T47D (cell line): Measurements from ENCODE around the gene CCDC169.
"Not testable (repeated sequence)": the region's sequence is repeated elsewhere in the genome, so short reads cannot be mapped to it uniquely, and the experiment has no call there.

ENCODE experiments used
- DNase-seq, 2 experiments: peaks; one replicate each; pipeline versions ENCODE4 v3.0.0 to v3.0.0-alpha.2; 2011 to 2012; ENCODE audit warnings: low read depth in 1 of 2, low spot score in 1 of 2
- JUND ChIP-seq: IDR thresholded peaks from 2 replicates; pipeline ENCODE4 v1.6.1; 2012; ENCODE audit warnings: low read depth
- in situ Hi-C: cut with HindIII; loops from 2 replicates; pipeline ENCODE4 v1.10.0; 2016; ENCODE audit warnings: low sequenced_read_pairs, low pct_unique_long_range_greater_than_20kb

The CCDC169 gene

GRCh38 chr13:36331280-36331679, 33.7 kb upstream of the CCDC169 start:
- DNase-seq: no peak
- in situ Hi-C loops: no loop called here
- no peak for TF ChIP-seq JUND

- DNase-seq: no peak
- TF ChIP-seq JUND: no peak
- in situ Hi-C loops: no loop called here
Measured at GRCh38 chr13:36329361-36329760, 31.7 kb upstream of the CCDC169 start.

- no peak for DNase-seq
- in situ Hi-C loops: no loop called here
- no peak for TF ChIP-seq JUND
Measured at GRCh38 chr13:36328821-36329220, 31.2 kb upstream of the CCDC169 start.

- no peak for TF ChIP-seq JUND
- no peak for DNase-seq
- in situ Hi-C loops: no loop called here
Measured at GRCh38 chr13:36325912-36326311, 28.3 kb upstream of the CCDC169 start.

- in situ Hi-C loops, DNase-seq: not testable (repeated sequence)
Measured at GRCh38 chr13:36324881-36325280, 27.3 kb upstream of the CCDC169 start.

DNA sequence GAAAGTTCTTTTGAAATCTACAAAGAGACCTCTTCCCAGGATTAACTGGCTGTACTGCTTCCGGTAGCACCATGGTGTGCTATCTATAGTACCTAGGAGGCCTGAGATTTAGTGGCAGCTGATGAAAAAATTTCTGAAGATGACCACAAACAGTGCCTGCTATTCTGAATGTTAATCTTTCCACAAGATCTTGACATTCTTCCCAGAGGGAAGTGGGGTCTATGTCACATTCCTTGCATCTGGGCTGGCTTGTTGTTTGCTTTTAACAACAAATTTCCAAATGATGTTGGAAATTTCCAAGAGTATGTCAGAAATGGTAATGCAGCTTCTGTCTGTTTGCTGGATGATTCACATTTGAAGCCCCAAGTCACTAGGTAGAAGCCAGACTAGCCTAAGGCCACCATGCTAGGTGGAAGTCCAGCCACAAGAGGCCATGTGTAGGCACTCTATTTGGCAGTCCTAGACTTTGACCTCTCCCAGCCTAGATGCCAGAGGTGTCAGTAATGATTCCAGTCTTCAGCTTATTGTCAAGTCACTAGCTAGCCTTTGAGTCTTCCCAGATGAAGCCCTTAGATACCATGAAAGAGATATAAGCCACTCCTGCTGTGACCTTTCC, 26.4 kb upstream of the CCDC169 start:
- no peak for TF ChIP-seq JUND
- in situ Hi-C loops: no loop called here
- no peak for DNase-seq

- DNase-seq: no peak
- in situ Hi-C loops: no loop called here
- no peak for TF ChIP-seq JUND
Measured at GRCh38 chr13:36323408-36323807, 25.8 kb upstream of the CCDC169 start.

DNA sequence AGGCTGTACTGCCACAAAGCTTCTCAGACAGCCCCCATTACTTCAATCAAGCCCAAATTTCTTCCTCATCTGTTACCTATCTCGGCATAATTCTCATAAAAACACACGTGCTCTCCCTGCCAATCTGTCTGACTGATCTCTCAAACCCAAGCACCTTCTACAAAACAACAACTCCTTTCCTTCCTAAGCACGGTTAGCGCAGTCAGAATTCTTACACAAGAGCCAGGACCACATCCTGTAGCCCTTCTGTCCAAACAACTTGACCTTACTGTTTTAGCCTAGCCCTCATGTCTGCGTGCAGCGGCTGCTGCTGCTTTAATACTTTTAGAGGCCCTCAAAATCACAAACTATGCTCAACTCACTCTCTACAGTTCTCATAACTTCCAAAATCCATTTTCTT, 22.2 kb upstream of the CCDC169 start:
- DNase-seq, in situ Hi-C loops: not testable (repeated sequence)

- in situ Hi-C loops: no loop called here
- no peak for TF ChIP-seq JUND
- no peak for DNase-seq
Measured at GRCh38 chr13:36313047-36313969, 15.7 kb upstream of the CCDC169 start.

DNA sequence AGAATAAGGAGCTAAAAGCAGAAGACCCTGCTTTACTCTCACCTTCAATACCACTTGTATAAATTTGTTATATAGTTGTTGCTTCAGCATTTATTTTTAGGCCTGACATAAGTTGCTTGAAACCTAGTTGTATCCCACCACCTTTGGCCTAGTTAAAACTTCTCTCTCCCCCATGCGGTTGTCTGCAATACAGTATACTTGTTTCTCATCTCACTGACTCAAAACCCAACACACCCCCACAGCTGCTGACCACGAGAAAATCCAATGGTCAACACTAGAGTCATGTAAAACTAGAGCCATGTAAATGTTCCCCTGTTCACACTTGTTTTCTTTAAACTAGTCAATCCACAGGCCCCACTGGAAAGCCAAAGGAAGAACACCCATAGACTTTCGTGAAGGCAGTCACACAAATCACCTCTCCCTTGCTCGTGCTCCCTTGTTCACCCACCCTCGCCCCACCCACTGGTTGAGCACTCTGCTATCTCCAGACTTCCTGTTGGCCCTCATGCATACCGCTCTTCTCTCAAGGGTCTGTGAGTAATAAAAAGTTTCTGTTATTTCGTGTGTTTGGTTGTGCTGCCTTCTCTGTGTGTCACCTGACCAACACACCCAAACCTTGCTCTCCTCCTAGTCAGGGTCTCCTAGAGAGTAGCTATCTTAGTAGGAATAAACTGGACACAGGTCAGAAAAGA, 12.9 kb upstream of the CCDC169 start:
- no peak for TF ChIP-seq JUND
- in situ Hi-C loops: no loop called here
- no peak for DNase-seq

GRCh38 chr13:36302289-36302688, 4.7 kb upstream of the CCDC169 start:
- in situ Hi-C loops: no loop called here
- TF ChIP-seq JUND: no peak
- no peak for DNase-seq

DNA sequence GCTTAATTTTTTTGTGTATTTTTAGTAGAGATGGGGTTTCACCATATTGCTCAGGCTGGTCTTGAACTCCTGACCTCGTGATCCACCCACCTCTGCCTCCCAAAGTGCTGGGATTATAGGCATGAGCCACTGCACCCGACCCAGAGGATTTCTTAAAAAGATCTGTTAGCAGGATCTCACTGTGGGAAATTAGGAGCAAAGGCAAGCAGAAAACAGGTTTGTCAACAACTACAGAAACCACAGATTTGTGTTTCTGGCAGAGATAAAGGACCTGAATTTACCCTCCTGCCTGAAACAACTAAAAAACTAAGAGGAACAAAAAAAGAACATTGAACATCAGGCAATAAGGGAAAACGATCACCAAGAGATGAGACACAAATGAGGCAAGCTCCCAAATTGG, 1.9 kb upstream of the CCDC169 start:
- in situ Hi-C loops: not testable (repeated sequence)
- peak in 1 of 2 experiments; percentile 51 for DNase-seq

GRCh38 chr13:36298535-36299068, 988 bp upstream of the CCDC169 start:
- DNase-seq: no peak
- TF ChIP-seq JUND: no peak
- in situ Hi-C loops: no loop called here
